HG03565 (cell line): Measurements from ENCODE around the gene TAF1A.
A peak's percentile ranks its signal among the peaks of the same experiment; 100 is the strongest.
"Not testable (repeated sequence)": the region's sequence is repeated elsewhere in the genome, so short reads cannot be mapped to it uniquely, and the experiment has no call there.

ENCODE experiments used
- ATAC-seq: cut with Tn5 transposase; IDR thresholded peaks from one replicate; pipeline ENCODE4 v1.9.1; 2021; ENCODE audit warnings: mild to moderate bottlenecking, moderate library complexity; ENCODE audit not compliant: unreplicated experiment

TAF1A gene

DNA sequence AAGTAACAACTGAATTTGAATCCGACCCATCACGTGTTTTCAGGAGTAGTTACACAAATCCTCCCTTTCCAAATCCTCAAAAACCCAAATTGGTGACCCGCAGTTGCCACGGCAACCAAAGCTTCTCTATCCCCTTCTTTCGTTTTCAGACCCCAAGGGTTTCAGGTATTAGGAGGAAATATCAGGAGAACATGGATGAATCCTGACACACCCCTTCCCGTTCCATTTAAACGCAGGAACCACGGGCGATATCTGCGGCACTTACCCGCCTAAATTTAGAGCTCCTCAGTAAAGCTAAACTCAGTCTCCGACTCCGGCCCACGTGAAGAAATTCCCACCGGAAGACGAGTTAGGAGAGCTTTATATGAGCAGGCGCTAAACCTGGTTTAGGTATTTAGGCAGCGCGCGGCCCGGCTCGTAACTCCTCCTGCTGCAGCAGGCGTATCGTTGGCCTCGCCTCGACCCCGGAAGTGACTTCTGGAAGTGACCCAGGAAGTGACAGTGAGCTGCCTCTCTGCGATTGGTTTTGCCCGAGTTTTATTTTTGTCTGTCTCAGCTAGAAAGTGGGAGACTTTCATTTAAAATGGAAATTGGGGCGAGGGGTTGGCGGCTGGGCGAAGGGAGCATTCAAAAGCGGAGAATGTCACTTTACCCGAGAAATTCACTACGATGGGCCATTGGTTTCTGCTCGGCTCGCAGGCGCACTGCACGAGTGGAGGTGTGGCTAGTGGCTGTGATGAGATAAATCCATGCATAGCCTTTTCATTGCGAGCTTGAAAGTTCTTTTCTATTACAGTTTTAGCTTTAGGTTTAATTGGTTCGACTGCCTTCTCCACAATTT is at the start of gene TAF1A:
TSS of gene TAF1A (minus strand) at position 472 of the 841 bp plus-strand sequence.
- ATAC-seq = peak; percentile 96

DNA sequence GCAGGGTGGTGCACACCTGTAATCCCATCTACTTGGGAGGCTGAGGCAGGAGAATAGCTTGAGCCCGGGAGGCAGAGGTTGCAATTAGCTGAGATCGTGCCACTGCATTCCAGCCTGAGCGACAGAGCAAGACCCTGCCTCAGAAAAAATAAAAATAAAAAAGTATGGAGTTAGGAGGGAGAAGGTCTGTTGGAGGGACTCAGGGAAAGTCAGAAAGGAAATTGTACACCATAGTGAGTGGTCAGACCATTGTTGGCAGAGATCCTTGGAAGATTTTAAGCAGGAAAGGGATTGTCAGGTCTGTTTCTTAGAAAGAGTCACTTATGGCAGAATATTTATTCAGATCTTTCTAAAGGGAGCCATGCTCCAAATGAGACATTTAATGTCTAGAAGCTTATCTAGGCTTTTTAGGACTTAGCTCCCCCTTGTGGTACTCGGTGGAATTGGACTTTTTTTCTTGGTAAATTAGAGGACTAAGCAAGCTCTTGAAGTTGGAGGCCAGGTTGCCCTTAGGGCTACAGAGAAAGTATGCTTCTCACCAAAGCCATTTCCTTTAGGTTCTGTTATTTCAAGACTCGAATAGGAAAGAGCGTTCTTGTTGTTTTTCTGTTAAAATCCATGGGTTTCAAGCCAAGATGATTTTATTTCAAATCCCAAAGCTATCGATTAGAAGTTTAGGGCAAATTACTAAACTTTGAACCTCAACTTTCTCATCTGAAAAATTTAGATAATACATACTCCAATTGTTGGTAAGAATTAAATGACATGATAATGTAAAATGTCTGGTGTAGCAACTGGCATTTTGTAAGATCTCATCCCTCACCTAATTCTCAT is 44.7 kb upstream of the TAF1A start:
- ATAC-seq = peak; percentile 91

DNA sequence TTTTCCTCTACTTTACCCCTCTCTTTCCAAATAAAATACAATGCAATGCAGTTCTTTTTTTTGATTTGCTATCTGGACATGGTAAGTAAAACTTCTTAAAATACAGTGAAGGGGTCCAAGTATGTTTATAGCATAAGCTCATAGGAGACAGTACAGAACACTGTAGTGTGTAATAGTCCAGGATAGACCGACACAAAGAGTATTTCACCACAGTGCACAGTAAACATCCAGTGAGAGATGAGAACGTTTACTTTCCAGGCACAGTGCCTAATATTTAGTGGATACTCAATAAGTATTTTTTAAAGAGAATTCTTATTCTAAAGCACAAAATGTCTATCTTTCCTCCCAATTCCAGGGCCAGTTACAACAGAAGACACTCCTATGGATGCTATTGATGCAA is 43.0 kb upstream of the TAF1A start:
- ATAC-seq = no peak

- no peak for ATAC-seq
Measured at GRCh38 chr1:222631611-222632208, 42.0 kb upstream of the TAF1A start.

- no peak for ATAC-seq
Measured at GRCh38 chr1:222629921-222630535, 40.3 kb upstream of the TAF1A start.

DNA sequence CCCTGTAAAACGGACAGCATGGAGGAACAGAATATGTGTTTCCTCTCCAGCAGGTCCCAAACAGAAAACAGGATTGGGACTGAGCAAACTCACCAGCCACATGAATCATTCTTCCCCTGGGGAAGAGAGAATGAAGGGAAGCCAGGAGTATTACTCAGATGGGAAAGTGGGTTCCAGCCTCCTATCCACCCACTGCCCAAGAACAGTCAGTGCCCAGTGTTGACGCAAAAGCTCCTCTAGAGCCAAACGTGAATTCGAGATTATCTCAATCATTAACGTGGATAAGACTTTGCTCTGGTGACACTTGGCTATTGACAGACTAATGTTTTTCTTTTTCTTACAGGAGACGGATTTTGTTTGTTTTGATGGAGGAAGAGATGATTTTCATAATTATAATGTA is 37.5 kb upstream of the TAF1A start:
- ATAC-seq = no peak

DNA sequence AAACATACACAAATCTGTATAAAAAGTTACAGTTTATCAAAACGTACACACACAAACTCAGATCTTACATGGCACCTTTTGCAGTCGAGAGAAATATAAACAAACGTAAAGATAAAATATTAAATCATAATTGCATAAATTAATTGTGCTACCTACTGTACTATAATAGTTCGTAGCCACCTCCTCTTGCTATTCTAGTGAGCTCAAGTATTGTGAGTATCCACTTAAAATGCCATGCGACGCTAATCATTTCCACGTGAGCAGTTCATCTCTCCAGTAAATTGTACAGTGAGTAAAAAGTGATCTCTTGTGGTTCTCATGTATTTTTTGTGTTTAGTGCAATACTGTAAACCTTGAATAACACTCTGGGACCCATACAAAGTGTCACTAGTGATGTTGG is 34.5 kb upstream of the TAF1A start:
- ATAC-seq = no peak

GRCh38 chr1:222623458-222623857 is 33.7 kb upstream of the TAF1A start:
- no peak for ATAC-seq

DNA sequence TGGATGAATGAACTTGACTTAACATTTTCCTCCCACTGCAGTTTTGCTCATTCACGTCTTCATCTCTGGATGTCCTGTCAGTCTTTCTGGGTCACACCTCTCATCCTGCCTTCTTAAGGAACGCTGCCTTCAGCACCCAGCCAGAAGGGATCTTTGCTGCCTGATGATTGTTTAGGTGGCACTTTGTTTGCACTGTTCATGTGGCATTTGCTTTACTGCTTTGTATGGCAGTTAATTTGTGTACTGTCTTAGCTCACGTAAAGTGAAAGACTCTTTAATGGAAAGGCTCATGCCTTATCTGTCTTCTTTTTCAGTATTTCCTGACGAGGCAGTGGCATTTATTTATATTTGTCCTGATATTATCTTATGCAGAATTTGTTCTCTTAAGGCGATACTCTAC is 33.0 kb upstream of the TAF1A start:
- ATAC-seq = no peak

DNA sequence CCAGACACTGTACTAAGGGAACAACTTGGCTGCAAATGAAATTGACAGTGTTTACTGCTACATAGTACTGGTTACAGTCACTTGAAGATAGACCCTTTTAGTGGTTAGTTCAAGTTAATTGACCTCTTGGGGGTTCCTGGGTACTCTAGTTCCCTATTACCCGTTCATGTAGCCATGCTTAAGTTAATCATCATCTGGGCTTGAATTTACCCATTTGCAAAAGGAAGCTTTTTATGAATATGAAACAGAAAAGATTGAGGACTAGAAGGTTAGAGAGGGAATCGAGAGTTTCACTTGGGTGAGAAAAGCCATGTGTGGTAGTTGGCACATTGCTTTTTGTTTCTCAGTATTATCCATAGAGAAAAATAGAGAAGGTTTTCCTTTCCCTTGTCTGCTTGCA is 30.8 kb upstream of the TAF1A start:
- peak; percentile 22 for ATAC-seq

DNA sequence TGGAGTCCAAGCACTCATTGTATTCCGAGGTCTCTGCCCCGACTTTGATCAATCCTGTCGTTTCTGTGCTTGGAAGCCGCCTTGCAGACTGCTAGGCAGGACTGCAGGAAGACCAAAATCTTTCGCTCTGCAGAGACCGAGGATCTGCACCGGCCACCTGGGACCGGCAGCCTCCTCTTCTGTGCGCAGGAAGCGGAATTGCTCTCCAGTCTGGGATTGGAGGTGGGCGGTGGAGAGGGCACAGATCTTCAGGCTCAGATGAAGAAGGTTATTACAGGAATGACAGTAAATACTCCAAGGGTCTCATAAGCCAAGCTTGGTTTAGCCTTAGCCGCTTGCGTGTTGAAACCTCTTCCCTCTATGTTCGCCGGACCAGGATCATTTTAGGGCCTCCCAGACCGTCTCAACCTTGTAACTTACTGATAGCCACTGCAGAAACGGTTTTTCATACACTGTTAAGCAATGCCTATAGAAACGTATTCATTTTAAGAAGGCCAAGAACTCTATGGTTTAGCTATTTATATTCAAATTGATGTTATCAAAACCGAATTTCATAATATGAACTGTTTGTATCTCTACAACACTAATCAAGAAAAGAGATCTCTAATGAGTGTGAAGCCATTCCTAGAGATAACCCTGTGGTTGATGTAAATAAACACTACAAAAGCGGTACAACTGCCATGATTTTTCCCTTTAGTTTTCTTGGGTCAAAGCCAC is 29.3 kb upstream of the TAF1A start:
- no peak for ATAC-seq

GRCh38 chr1:222618001-222618879 is 28.5 kb upstream of the TAF1A start, which contains the start of gene MIA3:
Gene MIA3, plus strand, starts transcription at chr1:222618097. Its CDS starts 14 bp downstream, at chr1:222618111.
- peak; percentile 41 for ATAC-seq

GRCh38 chr1:222617367-222617951 is 27.7 kb upstream of the TAF1A start:
- peak; percentile 81 for ATAC-seq

GRCh38 chr1:222616525-222616924 is 26.8 kb upstream of the TAF1A start:
- no peak for ATAC-seq

- ATAC-seq = no peak
Measured at GRCh38 chr1:222613627-222614026, 23.9 kb upstream of the TAF1A start.

- no peak for ATAC-seq
Measured at GRCh38 chr1:222610728-222611127, 21.0 kb upstream of the TAF1A start.

DNA sequence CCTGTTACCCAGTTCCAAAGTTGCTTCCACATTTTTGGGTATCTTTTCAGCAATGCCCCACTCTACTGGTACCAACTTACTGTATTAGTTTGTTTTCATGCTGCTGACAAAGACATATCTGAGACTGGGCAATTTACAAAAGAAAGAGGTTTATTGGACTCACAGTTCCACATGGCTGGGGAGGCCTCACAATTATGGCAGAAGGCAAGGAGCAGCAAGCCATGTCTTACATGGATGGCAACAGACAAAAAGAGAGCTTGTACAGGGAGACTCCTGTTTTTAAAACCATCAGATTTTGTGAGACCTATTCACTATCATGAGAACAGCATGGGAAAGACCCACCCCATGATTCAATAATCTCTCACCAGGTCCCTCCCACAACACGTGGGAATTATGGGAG is 19.4 kb upstream of the TAF1A start:
- not testable (repeated sequence) for ATAC-seq

DNA sequence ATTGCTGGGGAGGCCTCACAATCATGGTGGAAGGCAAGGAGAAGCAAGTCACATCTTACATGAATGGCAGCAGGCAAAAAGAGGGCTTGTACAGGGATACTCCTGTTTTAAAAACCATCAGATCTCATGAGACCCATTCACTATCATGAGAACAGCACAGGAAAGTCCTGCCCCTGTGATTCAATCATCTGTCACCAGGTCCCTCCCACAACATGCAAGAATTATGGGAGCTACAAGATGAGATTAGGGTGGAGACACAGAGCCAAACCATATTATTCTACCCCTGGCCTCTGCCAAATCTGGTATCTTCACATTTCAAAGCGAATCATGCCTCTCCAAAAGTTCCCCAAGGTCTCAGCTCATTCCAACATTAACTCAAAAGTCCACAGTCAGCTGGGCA is 17.0 kb upstream of the TAF1A start:
- ATAC-seq = no peak

DNA sequence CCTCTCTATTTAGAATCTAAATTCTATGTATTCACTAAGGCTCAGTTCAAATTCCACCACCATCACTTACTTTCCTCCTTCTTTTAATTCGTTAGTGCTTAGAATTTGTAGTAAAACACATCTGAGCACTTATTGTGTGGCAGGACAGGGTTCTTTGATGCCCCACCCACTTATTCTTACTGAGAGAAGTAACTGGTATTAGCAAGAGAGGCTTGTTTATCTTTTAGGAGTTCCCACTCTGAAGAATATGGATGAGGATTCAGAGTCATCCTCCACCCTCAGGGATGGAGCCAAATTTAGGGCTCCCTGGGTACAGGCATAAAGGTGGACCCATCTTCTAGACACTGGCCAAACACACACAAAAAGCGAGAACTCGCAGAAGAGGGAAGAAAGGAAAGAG is 11.5 kb upstream of the TAF1A start:
- no peak for ATAC-seq
